ENCODE data around the gene TEKT3. TPM values are rescaled to one million over a fixed set of nuclear protein-coding genes. Genes with fewer than 3 reads are reported as not detected.

TEKT3 gene
- total RNA-seq, 1 experiment from 2014 or later = not detected

- DNase-seq (ENCODE audit: low spot score) = no peak
Measured at GRCh38 chr17:15266325-15267125, 74.9 kb downstream of the TEKT3 start.

- no peak for DNase-seq (ENCODE audit: low spot score)
Measured at GRCh38 chr17:15265131-15265530, 76.3 kb downstream of the TEKT3 start, which contains the start of gene PMP22. Gene PMP22, minus strand, starts transcription at chr17:15265326. Its CDS starts 4,599 bp downstream, at chr17:15260727.

- peak; percentile 16 for DNase-seq (ENCODE audit: low spot score)
Measured at GRCh38 chr17:15264542-15264941, 76.9 kb downstream of the TEKT3 start.

GRCh38 chr17:15263680-15264079, 77.7 kb downstream of the TEKT3 start:
- no peak for DNase-seq (ENCODE audit: low spot score)

- no peak for DNase-seq (ENCODE audit: low spot score)
Measured at GRCh38 chr17:15263206-15263579, 78.2 kb downstream of the TEKT3 start.

- no peak for DNase-seq (ENCODE audit: low spot score)
Measured at GRCh38 chr17:15262291-15263205, 78.8 kb downstream of the TEKT3 start.

GRCh38 chr17:15261802-15262290, 79.6 kb downstream of the TEKT3 start:
- no peak for DNase-seq (ENCODE audit: low spot score)

GRCh38 chr17:15261258-15261801, 80.1 kb downstream of the TEKT3 start:
- no peak for DNase-seq (ENCODE audit: low spot score)

- peak; percentile 48 for DNase-seq (ENCODE audit: low spot score)
Measured at GRCh38 chr17:15260376-15261257, 80.8 kb downstream of the TEKT3 start.

- no peak for DNase-seq (ENCODE audit: low spot score)
Measured at GRCh38 chr17:15257796-15258512, 83.4 kb downstream of the TEKT3 start.

- peak; percentile 56 for DNase-seq (ENCODE audit: low spot score)
Measured at GRCh38 chr17:15257258-15257788, 84.1 kb downstream of the TEKT3 start.

GRCh38 chr17:15256689-15257088, 84.7 kb downstream of the TEKT3 start:
- no peak for DNase-seq (ENCODE audit: low spot score)

- no peak for DNase-seq (ENCODE audit: low spot score)
Measured at GRCh38 chr17:15255713-15256454, 85.5 kb downstream of the TEKT3 start.

Small RNA genes lying within 50 kb of the gene (small RNA-seq; reads per million reads assigned to genes)
- gene RNU6-799P = not detected

Other genes with a start within 250 kb of the TEKT3 start
- not detected in 2 replicates for gene PMP22, start 76.3 kb downstream of the TEKT3 start, total RNA-seq (2014; rRNA removed; shearing (Covaris generic))
- 0.20 TPM in 1 of 2 replicates, not detected in the other for gene CDRT4, start 126.0 kb upstream of the TEKT3 start, total RNA-seq (2014; rRNA removed; shearing (Covaris generic))
- gene TVP23C, start 221.9 kb upstream of the TEKT3 start, total RNA-seq (2014; rRNA removed; shearing (Covaris generic)) = 4.6 and 5.0 TPM in 2 replicates